HG03108 (cell line): ENCODE measurements around the gene TNRC18.

ENCODE experiments used
- ATAC-seq: cut with Tn5 transposase; IDR thresholded peaks from one replicate; pipeline ENCODE4 v1.9.1; 2021; ENCODE audit warnings: moderate library complexity; ENCODE audit not compliant: unreplicated experiment

TNRC18 gene

DNA sequence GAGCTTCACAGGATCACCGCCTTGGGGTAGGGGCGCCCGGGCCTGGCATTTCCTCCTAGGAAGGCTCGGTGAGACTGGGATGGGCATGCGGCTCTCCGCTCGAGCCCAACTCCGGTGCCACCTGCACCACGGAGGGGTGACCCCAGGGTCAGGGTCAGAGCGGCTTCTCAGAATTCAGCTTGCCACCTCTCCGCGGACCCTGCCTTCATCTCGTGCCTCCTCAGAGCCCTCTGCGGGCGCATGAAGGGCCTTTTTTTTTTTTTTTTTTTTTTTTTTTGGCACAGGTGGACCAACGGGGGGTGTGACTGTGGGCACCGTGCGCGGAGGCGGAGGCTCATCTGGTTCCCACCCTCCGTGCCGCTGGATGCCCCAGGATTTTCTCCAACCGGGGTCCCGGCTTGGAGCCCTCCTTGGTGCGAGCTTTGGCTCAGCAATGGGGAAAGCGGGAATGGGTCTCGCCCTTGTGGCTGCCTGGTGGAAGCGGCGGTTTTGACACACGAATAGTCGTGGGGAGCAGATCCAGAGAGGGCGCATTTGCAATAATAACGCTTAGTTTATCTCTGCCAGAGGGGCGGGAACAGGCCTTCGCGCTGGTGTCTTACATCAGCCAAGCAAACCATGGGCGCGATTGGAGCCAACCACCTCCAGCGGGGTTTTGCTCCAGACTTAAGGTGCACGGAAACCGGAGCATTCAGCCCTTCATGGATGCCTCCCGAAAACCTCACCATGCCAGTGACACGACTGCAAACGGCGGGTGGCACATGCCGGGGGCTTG lies 5.0 kb upstream of the TNRC18 start:
- ATAC-seq: no peak

DNA sequence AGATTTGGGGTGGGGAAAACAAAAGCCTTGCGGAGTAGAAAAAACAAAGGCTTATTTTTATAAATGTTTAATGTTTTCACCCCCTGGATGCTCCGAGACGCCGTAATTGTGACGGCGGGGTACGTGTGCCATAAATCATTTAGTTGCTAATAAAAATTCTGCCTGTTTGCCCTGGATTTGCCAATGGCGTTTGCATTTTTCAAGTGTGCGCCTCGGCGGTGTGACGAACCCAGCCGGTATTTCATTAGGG lies 2.5 kb upstream of the TNRC18 start:
- ATAC-seq: no peak

DNA sequence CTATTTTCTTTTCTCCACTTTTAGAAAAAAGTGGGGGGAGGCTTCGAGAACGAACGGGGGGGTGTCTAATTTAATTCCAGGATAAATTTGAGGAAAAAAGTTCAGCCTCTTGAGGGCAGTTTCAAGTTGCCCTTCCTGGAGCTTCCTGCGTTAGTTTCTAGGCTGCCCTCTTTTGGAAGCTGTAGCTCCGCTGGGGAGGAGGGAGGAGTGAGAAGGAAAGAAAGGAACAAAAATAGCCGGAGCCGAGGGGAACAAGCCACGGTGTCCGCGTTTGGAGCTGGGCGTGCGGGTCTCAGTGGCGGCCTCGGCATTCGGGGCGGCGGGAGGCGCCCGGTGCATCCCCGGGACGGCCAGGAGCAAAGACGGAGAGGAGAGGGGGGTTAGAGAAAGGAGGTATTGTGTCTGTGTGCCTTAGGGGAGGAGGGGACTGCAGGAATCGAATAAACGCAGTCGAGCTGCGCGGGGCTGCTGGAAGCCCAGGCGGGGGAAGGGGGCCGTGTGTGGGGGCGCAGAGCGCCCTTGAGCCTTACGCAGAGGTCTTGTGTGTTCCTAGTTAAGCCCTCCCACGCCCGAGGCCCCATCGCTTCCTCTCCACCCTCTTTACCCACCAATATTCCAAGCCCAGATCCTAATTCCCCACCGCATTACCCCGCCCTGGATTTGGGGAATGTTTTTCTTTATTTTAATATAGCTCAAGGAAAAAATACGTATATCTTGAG lies 2.0 kb upstream of the TNRC18 start:
- ATAC-seq: no peak

DNA sequence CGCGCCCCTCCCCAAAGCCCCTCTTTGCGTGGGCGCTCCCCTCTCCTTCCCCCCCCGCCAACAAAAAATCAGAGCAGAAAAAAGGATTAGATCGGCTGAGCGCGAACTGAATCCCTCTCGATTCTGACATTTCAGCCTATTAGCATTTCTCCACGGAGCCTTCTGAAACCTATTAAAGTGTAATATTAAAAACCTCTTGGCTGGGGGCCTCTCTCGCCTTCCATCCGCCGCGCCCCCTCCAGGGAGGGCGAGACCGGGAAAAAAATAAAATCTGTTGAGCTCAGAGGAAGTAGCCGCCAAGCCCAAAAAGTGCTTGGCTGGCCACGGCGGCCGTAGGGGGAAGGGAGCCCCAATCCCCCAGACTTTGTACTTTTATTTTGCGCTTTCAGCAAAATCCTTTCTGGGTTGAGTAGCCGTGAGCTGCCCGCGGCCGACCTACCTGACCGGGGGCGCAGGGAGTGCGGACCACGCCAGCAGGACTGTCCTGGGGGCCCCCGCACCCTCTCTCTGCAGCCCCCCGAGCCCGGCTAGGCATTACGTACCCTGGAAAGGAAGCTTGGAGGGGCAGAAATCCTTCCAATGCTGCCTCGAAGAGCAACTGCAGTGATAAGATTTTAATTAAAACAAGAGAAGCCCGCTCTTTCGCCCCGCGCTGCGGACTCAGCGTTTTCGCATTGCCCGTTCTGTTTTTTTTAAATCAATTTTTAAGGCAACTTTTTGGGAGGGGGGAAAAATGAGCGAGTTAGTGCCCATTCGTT lies 1.3 kb upstream of the TNRC18 start:
- no peak for ATAC-seq

DNA sequence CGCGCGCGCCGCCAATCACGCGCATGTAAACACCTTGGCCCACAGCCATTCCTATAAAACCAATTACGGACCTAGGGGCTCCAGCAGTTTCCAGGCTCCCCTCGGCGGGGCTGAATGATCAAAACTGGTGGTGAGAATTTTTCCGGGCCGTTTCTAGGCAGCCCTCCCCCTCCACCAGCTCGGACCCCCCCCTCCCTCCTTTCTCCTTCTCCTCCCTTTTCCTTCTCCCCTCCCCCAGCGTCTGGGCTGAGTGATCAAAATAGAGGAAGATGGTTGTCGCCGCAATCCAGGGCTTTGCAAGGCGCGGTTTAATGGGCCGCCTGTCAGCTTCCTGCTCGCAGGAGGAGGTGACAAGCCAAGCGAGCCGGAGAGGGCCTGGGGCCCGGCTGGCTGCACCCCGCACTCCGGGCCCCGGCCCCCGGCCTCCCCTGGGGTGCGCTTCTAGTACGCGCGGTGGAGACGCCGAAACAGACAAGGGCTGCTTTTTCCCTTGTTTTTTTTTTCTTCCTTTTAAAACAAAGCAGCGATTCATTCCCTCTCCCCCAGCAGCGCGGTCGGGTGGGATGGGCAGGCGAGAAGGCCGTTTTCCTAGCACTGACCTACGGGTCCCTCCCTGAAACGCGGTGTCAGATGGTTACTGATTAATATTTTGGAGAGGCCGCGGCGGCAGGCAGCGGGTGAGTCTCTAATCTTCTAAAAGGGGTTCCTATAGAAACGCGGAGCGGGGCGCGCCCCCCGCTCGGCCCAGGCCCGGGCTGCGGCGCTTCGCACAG lies 528 bp upstream of the TNRC18 start:
- ATAC-seq: no peak

DNA sequence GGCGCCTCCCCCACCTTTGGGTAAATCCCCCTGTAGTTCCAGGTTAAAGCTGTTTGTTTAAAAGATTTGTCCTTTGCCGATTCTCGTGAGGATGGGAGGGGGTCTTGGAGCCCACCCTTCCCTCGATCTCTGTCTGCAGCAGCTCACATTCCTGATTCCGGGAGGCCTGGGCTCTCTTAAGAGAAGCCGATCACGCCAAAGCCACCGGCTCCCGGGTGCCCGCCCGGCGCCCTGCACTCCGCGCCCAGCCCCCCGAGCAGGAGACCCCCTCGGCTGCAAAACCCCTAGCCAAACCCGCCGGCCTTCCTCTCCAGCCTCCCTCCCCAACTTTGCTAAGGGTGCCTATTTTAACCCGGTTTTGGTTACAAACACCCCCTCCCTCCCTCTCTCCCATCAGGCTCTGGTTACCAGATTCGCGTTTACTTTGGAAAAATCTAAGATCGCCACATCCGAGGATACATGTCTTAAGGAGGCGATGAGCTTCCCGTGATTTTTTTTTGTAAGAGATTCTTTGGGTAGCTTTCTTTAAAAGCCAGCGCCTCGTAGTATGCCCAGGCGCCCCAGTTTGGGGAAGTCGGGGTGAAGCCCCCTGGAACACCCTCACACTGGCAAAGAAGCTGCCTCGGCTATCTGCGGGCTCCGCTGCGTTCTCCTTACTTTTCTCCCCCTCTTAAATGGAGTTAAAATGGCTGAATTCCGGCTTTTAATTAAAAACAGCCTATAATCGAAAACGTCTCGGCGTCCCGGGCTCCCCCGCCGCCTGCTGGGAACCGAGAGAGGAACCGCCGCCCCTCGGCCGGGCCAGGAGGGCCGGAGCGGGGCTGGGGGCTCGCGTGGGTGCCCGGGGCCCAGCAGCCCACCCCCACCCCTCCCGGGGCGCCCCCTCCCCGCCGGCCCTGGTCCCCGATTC lies 983 bp downstream of the TNRC18 start:
- no peak for ATAC-seq

DNA sequence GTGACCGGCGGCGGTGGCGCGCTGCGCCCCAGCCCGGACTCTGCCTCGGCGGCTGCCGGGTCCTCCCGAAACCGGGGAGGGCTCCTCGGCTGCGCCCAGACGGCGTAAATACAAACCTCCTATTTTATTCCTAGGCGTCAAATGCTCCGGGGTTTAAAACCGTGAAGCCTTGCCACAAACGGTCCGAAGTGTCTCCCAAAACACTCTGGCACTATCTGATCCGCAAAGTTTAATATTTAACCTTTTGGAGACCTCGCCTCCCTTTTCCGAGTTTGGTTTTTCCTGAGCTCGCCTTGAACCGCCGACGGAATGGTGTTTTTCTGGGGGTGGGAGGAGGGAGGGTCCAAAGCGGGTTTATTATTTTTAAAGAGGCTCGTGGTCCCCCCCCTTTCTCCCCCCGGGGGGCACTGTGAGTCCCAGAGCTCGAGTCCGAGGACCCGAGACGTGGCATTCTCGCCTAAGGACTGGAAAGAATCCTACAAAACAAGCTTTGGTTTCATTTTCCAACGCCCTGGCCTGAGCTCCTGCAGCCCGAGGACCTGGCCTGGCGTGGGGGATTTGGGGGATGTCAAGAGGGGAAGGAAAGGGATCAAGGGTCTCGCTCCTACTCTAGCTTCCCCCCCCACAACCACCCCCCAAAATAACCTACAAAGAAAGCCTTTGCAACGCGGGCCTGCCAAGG lies 1.8 kb downstream of the TNRC18 start:
- ATAC-seq: no peak

DNA sequence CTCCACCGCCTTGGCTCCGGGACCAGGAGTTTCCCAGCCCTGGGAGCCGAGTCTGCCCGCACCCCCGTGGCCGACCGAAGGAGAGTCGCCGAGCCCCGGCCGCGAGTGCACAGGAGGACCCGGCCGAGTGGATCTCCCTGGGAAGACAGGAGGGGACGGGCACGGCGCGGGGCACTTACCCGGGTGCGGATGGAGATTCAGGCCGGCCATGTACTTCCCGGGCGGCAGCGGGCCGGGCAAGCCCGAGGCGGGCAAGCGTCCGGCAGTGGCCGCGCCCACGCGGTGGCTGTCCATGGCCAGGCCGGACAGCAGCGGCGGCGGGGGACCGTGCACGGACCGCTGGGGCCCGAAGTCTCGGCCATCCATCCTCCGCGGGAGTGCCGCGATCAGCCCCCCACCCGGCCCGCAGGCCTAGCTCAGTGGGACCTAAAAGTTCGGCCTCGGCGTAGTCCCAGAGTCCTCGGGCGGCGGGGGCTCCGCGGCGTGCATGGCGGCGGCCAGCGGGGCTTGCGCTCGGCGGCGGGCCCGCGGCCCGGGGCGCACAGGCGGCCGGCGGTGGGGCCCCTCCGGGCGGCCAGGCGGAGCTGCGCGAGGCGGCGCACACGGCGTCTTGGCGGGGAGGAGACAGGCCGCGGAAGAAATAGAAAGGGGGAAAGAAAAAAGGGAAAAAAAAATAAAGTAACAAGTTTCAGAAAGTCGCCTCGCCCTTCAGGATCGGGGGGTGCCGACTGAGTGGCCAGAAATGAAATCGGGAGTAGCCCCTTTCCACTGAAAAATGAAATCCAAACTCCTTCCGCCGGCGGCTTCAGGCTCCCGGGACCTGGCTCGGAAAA lies 2.5 kb downstream of the TNRC18 start:
- ATAC-seq: no peak

DNA sequence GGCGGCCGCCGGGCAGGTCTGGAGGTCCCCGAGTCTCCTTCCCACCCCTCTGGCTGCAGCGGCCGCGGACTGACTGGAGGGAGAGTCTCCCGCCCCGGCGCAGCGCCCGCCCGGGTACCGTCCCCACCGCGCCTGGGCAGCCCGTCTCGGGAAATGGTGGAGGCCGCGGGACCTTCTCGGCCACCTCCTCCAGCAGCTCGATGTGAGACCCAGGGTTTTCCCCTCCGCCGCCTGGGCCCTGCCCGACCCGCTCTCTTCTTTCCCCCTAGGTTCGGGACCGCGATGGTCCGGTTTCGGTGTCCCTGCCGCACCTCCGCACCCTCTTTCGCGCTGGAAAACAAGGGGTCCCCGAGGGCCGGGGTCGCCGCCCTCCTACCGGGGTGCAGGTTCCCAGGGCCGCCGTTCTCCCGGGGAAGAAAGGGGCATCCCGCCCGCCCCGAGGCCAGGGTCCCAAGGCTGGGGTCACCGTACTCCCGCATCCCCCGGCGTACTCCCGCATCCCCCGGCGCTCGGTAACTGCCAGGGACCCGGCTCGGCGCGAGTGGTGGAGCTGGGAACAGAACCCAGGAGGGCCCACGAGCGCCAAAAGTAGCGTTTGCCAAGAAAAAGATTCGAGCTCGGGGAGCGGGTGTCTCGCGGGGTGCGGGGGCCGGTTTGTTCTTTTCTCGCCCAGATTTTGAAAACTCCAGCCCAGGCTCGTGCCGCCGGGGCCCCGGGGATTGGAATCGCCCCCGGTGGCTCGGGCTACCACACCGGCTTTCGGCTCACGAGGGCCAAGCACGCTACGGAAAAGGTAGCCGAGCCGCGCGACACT lies 3.4 kb downstream of the TNRC18 start:
- ATAC-seq: no peak

DNA sequence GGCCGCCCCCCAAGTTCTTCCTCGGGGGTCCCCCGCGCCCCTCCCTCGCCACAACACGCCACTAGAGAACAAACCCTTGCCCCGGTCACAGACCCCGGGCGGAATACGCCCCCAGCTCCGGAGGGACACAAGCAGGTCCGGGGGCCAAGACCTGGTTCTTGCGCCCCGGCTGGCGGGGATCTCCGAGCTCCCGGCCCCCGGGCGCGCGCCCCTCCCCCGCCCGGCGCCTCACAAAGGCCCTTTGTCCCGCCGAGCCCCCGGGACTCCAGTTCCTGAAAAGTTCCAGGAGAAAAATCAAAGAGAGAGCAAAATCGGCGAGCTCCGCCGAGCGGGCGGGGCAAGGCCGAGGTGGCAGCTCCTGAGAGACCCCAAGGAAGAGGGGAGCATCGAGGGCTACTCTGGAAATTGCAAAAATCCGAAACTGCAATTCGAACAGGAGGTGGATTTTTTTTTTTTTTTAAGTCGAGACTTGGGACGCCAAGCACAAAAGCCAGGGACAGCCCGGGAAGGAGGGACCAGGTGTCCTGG lies 4.0 kb downstream of the TNRC18 start:
- ATAC-seq: no peak

DNA sequence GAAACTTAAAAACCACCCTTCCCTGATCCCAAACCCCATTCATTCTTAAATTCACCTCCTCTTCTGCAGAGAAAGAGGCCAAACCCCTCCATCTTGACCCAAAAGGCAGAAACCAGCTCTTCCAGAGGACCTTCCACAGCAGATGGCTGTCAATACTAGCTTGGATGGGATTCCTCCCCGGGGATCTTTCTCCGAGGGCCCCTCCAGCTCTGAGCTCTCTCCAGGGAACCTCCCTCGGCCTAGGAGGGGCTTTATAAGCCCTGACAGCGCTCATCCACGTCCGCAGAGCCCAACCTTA lies 5.4 kb downstream of the TNRC18 start:
- no peak for ATAC-seq

DNA sequence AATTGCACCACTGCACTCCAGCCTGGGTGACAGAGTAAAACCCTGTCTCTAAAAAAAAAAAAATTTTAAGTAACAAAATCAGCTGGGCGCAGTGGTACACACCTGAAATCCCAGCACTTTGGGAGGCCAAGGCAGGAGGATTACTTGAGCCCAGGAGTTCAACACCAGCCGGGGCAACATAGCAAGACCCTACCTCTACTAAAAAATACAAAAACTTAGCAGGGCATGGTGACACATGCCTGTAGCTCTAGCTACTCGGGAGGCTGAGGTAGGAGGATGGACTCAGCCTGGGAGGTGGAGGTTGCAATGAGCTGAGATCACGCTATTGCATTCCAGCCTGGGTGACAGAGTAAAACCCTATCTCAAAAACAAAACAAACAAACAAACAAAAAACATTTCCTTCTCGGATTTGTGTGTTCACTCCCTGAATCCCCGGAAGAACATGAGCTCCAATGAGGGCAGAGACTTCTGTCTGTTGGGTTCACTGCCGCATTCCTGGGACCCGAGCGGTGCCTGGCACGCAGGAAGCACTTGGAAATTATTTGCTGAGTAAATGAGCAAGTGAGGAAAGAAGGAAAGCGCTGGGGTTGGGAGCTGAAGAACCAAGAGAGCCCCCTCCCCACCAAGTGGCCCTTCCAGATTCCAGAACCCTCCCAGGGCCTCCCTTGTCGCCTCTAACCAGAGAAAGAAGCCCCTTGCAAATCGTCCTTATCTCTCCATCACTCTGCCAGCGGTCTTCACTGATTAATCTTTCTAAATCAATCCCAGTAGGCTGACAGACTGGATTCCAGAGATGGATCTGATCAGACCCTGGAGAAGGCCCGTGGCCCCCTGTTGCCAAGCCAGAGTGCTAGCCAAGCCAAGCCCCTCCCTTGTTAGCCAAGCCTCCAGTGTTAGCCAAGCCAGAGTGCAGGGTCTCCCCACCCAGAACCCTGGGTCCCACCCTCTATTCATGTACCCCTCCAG lies 6.2 kb downstream of the TNRC18 start:
- ATAC-seq: no peak

DNA sequence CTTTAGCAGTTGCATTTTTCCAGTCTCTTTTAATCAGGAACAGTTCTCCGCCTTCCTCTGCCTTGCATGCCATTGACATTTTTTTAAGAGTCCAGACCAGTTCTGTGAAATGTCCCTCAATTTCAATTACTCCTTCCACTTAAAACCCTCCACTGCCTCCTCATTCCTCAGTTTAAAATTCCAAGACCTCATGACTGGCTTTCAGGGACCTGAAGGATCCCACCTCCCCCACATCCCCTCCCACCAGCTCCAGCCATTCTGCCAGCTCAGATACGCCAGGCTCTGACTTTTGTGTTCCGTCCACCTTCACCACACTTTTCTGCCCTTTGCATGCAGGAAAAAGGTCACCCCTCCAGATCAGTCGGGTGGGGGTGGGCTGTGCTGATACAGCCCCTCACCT lies 8.7 kb downstream of the TNRC18 start:
- ATAC-seq: no peak

DNA sequence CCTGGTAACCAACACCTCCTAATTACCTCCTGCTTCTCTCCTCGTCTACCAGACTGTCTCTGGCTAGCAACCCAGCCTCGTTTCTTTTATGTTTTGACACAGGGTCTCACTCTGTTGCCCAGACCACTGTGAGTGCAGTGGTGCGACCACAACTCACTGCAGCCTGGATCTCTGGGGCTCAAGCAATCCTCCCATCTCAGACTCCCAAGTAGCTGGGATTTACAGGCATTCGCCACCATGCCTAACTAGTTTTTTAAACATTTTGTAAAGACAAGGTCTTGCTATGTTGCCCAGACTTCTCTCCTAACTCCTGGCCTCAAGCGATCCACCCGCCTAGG lies 10.2 kb downstream of the TNRC18 start:
- no peak for ATAC-seq

DNA sequence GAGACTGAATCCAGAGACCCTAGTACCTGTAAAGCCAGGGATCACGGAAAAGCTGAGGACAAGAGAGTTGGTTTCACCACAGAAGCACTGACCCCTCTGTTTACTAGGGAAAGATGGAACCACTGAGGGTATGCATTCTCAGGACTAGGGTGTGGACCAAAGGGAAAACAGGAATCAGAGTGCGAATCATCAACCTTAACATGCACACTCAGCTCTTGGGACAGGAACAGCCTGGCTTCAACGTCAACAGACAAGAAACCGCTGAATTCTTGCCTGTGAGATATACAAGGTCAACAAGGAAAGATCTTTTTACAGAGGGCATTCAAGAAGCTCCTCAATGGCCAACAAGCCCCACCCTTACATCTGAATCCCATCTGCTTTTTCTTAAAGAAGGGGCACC lies 14.9 kb downstream of the TNRC18 start:
- ATAC-seq: no peak

DNA sequence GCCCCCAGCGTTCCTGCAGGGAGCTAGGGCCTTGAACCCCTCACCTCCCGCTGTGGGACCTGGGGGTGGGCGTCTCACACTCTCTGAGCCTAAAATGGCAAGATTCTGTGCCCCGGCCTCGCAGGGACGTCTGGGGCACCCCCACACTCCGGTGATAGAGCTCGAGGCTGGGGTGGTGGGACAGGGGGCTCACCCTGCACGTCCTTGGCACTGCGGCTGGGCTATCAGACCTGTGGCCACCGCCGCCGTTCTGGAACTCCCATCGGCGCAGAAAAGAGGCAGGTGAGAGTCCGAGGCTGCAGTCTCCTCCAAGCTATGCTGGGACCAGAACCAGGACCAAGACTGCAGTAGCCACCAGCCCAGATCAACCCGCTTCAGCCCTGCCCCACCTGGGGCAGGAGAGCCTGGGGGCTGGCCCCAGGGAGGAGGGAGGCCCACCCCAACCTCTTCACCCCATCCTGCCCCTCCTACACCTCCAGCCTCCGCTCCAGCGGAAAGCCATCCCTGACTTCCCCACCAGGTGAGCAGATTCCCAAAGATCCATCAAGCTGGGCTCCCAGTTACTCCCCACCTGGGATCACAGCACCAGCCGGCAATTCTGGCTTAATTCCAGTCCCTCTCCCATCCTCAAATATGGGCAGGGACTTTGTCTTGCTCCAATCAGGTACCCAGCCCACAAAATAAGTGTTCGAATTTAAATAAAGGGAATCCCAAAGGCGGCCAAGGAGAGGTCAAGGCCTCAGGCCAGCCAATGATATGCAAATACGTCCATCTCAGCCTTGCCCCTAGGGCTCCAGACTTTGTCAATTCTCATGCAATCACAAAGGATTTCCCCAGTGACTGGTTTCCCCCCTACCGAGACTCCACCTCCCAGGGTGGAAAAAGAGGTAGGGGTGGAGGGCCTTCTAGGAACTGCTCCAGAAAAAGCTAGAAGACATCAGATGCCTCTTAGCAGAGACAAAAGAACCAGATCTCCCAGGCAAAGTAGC lies 16.4 kb downstream of the TNRC18 start:
- no peak for ATAC-seq
